Osteoblast (primary cell): ENCODE measurements around the gene MUTYH. TPM values are rescaled to one million over a fixed set of nuclear protein-coding genes. Genes with fewer than 3 reads are reported as not detected.

Experiments
- DNase-seq: peaks from one replicate; pipeline ENCODE4 v3.0.0; 2011; ENCODE audit warnings: low spot score, mixed read lengths; ENCODE audit not compliant: insufficient read length; ENCODE audit errors: missing footprints
- H2AFZ ChIP-seq: 2 replicates; pipeline ENCODE4 v1.6.0; 2011; ENCODE audit warnings: mild to moderate bottlenecking, low read length
- H3K27ac ChIP-seq: 2 replicates; pipeline ENCODE4 v1.5.1; 2011; ENCODE audit warnings: mild to moderate bottlenecking, low read depth, low read length, moderate library complexity
- H3K27me3 ChIP-seq: 2 replicates; pipeline ENCODE4 v1.6.0; 2012; ENCODE audit warnings: mild to moderate bottlenecking, control low read depth, inconsistent platforms, low read length, moderate library complexity; ENCODE audit not compliant: insufficient read depth
- H3K36me3 ChIP-seq: 2 replicates; pipeline ENCODE4 v1.5.1; 2011; ENCODE audit warnings: mild to moderate bottlenecking, low read length, control low read depth, moderate library complexity; ENCODE audit not compliant: insufficient read depth
- H3K4me1 ChIP-seq: 2 replicates; pipeline ENCODE4 v1.5.1; 2011; ENCODE audit warnings: mild to moderate bottlenecking, low read length, control low read depth, moderate library complexity; ENCODE audit not compliant: insufficient read depth
- H3K4me2 ChIP-seq: 2 replicates; pipeline ENCODE4 v1.6.0; 2011; ENCODE audit warnings: mild to moderate bottlenecking, low read length; ENCODE audit not compliant: insufficient read depth
- H3K4me3 ChIP-seq: fragments of 200-600 bp; sonication (generic); 3 replicates; pipeline ENCODE4 v1.5.1; 2012; ENCODE audit warnings: mild to moderate bottlenecking, low read length, inconsistent platforms; ENCODE audit not compliant: insufficient read depth
- H3K79me2 ChIP-seq: 2 replicates; pipeline ENCODE4 v1.6.0; 2012; ENCODE audit warnings: mild to moderate bottlenecking, low read length, control low read depth, inconsistent platforms; ENCODE audit not compliant: insufficient read depth
- H3K9me3 ChIP-seq: 2 replicates; pipeline ENCODE4 v1.5.1; 2011; ENCODE audit warnings: low read depth, low read length, control low read depth
- H4K20me1 ChIP-seq: 2 replicates; pipeline ENCODE4 v1.6.0; 2012; ENCODE audit warnings: mild to moderate bottlenecking, low read length, control low read depth; ENCODE audit not compliant: insufficient read depth
- total RNA-seq: library from RNA; depleted of rRNA; stranded (reverse); fragments of >200 nt; gene quantifications from 2 replicates; pipeline ENCODE4 v1.2.3, GENCODE V29; 2012
- TF ChIP-seq, protein P1 (sequence below): IDR thresholded peaks from 2 replicates; pipeline ENCODE4 v1.5.1; 2011; ENCODE audit warnings: mild to moderate bottlenecking, low read depth, low read length, moderate library complexity; ENCODE audit errors: extremely low read depth

Gene MUTYH
- total RNA-seq, 1 donor = 14.1 TPM

DNA sequence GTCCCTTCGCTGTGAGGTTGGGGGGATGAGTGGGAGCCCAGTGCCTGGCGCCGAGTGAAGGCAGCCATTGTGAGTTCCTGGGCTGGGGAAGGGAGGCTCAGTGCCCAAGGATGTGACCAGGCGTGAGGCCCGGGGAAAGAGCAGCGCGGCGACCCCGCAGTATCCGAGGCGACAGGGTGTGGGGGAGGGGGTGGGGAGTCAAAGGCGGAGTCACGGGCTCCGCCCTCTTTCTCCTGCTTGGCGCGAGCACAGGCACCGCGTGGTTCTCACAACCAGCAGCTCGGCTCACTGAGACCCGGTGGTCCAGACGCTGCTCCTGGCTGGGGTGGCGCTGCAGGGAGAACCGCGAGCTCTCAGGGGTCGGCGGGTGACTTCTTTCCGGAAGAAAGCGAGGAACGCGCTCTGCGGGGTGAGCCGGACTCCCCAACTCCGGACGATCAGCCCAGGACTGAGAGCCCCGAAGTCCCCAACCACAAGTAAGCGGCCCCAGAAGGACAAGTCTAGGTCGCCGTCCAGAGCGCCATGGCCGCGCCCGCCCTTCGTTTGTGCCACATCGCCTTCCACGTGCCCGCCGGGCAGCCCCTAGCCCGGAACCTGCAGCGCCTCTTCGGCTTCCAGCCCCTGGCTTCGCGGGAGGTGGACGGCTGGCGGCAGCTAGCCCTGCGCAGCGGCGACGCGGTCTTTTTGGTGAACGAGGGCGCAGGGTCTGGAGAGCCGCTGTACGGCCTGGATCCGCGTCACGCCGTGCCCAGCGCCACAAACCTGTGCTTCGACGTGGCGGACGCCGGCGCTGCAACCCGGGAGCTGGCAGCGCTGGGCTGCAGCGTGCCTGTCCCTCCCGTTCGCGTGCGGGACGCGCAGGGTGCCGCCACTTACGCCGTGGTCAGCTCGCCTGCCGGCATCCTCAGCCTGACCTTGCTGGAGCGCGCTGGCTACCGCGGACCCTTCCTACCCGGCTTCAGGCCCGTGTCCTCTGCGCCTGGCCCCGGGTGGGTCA, 13.3 kb downstream of the MUTYH start, which contains the start of gene HPDL:
TSS of gene HPDL (plus strand) at position 269 of the 997 bp plus-strand sequence. CDS start at position 523, 254 bp downstream.
- no peak within 1 kb of the TSS for H3K27ac ChIP-seq

DNA sequence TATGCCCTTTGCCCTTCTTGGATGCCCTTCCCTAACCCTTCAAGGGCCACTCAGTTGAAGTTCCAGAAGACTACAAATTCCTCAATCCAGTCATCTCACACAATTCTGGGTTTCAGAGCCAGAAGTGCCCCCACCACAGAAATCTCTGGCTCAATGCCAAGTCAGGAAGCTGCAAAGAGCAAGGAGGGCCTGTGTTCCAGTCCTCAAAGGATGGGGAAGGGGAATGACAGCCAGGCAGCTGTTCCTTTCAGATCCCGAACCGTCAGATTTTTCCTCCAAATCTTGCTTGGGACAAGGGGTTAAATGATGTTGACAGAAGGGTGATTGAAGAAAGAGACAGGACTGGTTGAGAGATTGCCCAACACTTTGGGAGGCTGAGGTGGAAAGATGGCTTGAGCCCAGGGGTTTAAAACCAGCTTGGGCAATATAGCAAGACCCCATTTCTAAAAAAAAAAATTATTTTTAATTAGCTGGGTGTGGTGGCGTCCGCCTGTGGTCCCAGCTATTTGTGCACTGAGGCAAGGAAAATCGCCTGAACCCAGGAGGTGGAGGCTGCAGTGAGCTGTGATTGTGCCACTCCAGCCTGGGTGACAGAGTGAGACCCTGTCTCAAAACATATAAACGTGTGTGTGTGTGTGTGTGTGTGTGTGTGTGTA, 14.3 kb downstream of the MUTYH start:
- Histone ChIP-seq H3K27me3 (no peaks in the 10 kb centered on the region), H3K4me3 (peak overlapping the region; percentile 74), H3K4me1 (peaks cover 8% of the 10 kb centered on the region), H4K20me1 (no peaks in the 10 kb centered on the region), H3K9me3 (no peaks in the 10 kb centered on the region), H3K36me3 (peaks cover 4% of the 10 kb centered on the region), H3K4me2 (peak overlapping the region; percentile 88), H3K27ac (no peak overlapping the region), H2AFZ (peak overlapping the region; percentile 90), H3K79me2 (no peaks in the 10 kb centered on the region)
- TF ChIP-seq, protein P1, sequence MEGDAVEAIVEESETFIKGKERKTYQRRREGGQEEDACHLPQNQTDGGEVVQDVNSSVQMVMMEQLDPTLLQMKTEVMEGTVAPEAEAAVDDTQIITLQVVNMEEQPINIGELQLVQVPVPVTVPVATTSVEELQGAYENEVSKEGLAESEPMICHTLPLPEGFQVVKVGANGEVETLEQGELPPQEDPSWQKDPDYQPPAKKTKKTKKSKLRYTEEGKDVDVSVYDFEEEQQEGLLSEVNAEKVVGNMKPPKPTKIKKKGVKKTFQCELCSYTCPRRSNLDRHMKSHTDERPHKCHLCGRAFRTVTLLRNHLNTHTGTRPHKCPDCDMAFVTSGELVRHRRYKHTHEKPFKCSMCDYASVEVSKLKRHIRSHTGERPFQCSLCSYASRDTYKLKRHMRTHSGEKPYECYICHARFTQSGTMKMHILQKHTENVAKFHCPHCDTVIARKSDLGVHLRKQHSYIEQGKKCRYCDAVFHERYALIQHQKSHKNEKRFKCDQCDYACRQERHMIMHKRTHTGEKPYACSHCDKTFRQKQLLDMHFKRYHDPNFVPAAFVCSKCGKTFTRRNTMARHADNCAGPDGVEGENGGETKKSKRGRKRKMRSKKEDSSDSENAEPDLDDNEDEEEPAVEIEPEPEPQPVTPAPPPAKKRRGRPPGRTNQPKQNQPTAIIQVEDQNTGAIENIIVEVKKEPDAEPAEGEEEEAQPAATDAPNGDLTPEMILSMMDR = no peak
- DNase-seq = peak; percentile 55

More for the DNA sequence above, 13.3 kb downstream of the MUTYH start, which contains the start of gene HPDL:
- Histone ChIP-seq H3K36me3 (peaks cover 11% of the 10 kb centered on the region), H4K20me1 (no peaks in the 10 kb centered on the region), H3K9me3 (no peaks in the 10 kb centered on the region), H3K4me2 (peak within 1 kb of the TSS; percentile 88), H3K4me3 (peak within 1 kb of the TSS; percentile 74), H3K27me3 (no peaks in the 10 kb centered on the region), H3K79me2 (no peaks in the 10 kb centered on the region), H2AFZ (peak within 1 kb of the TSS; percentile 90), H3K4me1 (peaks cover 8% of the 10 kb centered on the region)
- TF ChIP-seq, protein P1 = no peak
- peak; percentile 89 for DNase-seq

DNA sequence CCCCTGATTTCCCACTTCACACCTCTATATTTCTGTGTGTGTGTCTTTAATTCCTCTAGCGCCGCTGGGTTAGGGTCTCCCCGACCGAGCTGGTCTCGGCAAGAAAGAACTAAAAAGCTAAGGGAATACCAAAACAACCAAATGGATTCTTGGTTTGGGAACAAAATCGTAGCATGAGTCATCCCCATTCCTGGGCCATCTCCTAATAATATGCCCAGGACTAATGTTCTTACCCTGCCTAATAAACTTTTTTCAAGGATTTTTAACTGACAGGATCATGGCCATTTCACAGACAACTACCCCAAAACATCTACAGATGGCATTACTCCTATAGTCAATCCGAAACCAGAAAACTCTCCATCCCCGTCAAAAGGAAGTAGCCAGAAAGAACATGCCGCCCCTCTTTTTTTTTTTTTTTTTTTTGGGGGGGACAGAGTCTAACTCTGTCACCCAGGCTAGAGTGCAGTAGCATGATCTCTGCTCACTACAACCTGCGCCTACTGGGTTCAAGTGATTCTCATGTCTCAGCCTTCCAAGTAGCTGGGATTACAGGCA, 17.7 kb downstream of the MUTYH start:
- Histone ChIP-seq H3K79me2 (no peaks in the 10 kb centered on the region), H3K4me1 (peaks cover 8% of the 10 kb centered on the region), H3K36me3 (no peaks in the 10 kb centered on the region), H4K20me1 (no peaks in the 10 kb centered on the region), H3K4me3 (no peak overlapping the region), H3K4me2 (no peak overlapping the region), H3K27ac (no peak overlapping the region), H3K27me3 (no peaks in the 10 kb centered on the region), H3K9me3 (no peaks in the 10 kb centered on the region), H2AFZ (no peak overlapping the region)
- TF ChIP-seq, protein P1 = no peak
- DNase-seq = peak; percentile 43
